GM23338 (cell line): ENCODE data around the gene SIGMAR1. TPM values are rescaled to one million over a fixed set of nuclear protein-coding genes. Genes with fewer than 3 reads are reported as not detected.
A peak's percentile ranks its signal among the peaks of the same experiment; 100 is the strongest.

Source experiments
- ATAC-seq: fragments of 200-7000 bp; cut with Tn5 transposase; 3 replicates; pipeline ENCODE4 v1.9.1; 2020
- DNase-seq: peaks from one replicate; pipeline ENCODE4 v3.0.0-alpha.2; 2015; ENCODE audit warnings: low spot score
- H2AFZ ChIP-seq: fragments of 200-600 bp; sonication (generic); 2 replicates; pipeline ENCODE4 v1.8.0; 2016; ENCODE audit warnings: antibody characterized with exemption, mild to moderate bottlenecking, moderate library complexity
- H3F3A ChIP-seq: fragments of 200-600 bp; sonication (generic); replicated peaks from 2 replicates; pipeline ENCODE4 v1.8.0; 2017; ENCODE audit warnings: antibody characterized with exemption, mixed run types, low read depth
- H3K27ac ChIP-seq: fragments of 200-600 bp; sonication (generic); 2 replicates; pipeline ENCODE4 v1.6.1; 2016; ENCODE audit warnings: low read depth
- H3K27me3 ChIP-seq: fragments of 200-600 bp; sonication (generic); 2 replicates; pipeline ENCODE4 v1.8.0; 2016; ENCODE audit warnings: mild to moderate bottlenecking, mixed run types, moderate library complexity; ENCODE audit not compliant: insufficient read depth
- H3K36me3 ChIP-seq: fragments of 200-600 bp; sonication (generic); 2 replicates; pipeline ENCODE4 v1.8.0; 2016; ENCODE audit warnings: mild to moderate bottlenecking; ENCODE audit not compliant: insufficient read depth
- H3K4me1 ChIP-seq: fragments of 200-600 bp; sonication (generic); 2 replicates; pipeline ENCODE4 v1.8.0; 2016; ENCODE audit warnings: mild to moderate bottlenecking, moderate library complexity; ENCODE audit not compliant: insufficient read depth
- H3K4me2 ChIP-seq: fragments of 200-600 bp; sonication (generic); 2 replicates; pipeline ENCODE4 v1.7.1; 2017; ENCODE audit warnings: mixed run types
- H3K4me3 ChIP-seq: fragments of 200-600 bp; sonication (generic); 2 replicates; pipeline ENCODE4 v1.6.1; 2016; ENCODE audit warnings: mixed run types
- H3K79me2 ChIP-seq: fragments of 200-600 bp; sonication (generic); replicated peaks from 2 replicates; pipeline ENCODE4 v1.8.0; 2017; ENCODE audit warnings: mild to moderate bottlenecking; ENCODE audit not compliant: insufficient read depth
- H3K9me2 ChIP-seq: fragments of 200-600 bp; sonication (generic); 2 replicates; pipeline ENCODE4 v1.8.0; 2017; ENCODE audit not compliant: insufficient read depth
- H4K20me1 ChIP-seq: fragments of 200-600 bp; sonication (generic); replicated peaks from 2 replicates; pipeline ENCODE4 v1.8.0; 2017; ENCODE audit warnings: mild to moderate bottlenecking; ENCODE audit not compliant: insufficient read depth
- H3K27ac Mint-ChIP-seq: 2 replicates; pipeline ENCODE4 v1.8.0; 2020; ENCODE audit warnings: inconsistent platforms, mild to moderate bottlenecking, moderate library complexity, mixed read lengths
- H3K27me3 Mint-ChIP-seq: 3 replicates; pipeline ENCODE4 v1.8.0; 2022; ENCODE audit warnings: low read depth, mild to moderate bottlenecking, moderate library complexity, mixed read lengths, inconsistent platforms; ENCODE audit not compliant: insufficient read depth, poor library complexity
- H3K36me3 Mint-ChIP-seq: 3 replicates; pipeline ENCODE4 v1.8.0; 2021; ENCODE audit warnings: low read depth, mild to moderate bottlenecking, inconsistent platforms, moderate library complexity, mixed read lengths
- H3K4me1 Mint-ChIP-seq: 3 replicates; pipeline ENCODE4 v1.8.0; 2020; ENCODE audit warnings: mild to moderate bottlenecking, inconsistent platforms, mixed read lengths
- H3K4me3 Mint-ChIP-seq: 3 replicates; pipeline ENCODE4 v1.8.0; 2021; ENCODE audit warnings: moderate library complexity, mild to moderate bottlenecking, inconsistent platforms, mixed read lengths
- H3K9me3 Mint-ChIP-seq: 3 replicates; pipeline ENCODE4 v1.8.0; 2020; ENCODE audit warnings: moderate library complexity, mild to moderate bottlenecking, inconsistent platforms, mixed read lengths
- CREB1 ChIP-seq: fragments of 250-450 bp; sonication (Bioruptor Pico); IDR thresholded peaks from 2 replicates; pipeline ENCODE4 v1.5.0; 2020; ENCODE audit warnings: low read depth, mild to moderate bottlenecking, moderate library complexity
- CTCF ChIP-seq, 2 experiments: fragments of 200-600 bp in 1 of 2; sonication (generic) in 1 of 2; conservative IDR thresholded peaks; 2 replicates each; pipeline versions ENCODE4 v1.5.1 to v1.6.1; 2016 to 2017; ENCODE audit warnings: antibody characterized with exemption in 2 of 2, low read depth in 2 of 2, mild to moderate bottlenecking in 2 of 2, moderate library complexity in 1 of 2
- ETS1 ChIP-seq: IDR thresholded peaks from 2 replicates; pipeline ENCODE4 v1.6.1; 2016; ENCODE audit warnings: antibody characterized with exemption
- EZH2 ChIP-seq: fragments of 200-600 bp; sonication (generic); IDR thresholded peaks from one replicate; pipeline ENCODE4 v1.8.0; 2017; ENCODE audit warnings: antibody characterized with exemption, mild to moderate bottlenecking, low read depth; ENCODE audit not compliant: unreplicated experiment
- EZH2phosphoT487 ChIP-seq: fragments of 200-600 bp; sonication (generic); IDR thresholded peaks from one replicate; pipeline ENCODE4 v1.8.1; 2018; ENCODE audit warnings: antibody characterized with exemption; ENCODE audit not compliant: unreplicated experiment
- JUNB ChIP-seq: IDR thresholded peaks from one replicate; pipeline ENCODE4 v1.6.1; 2016; ENCODE audit warnings: antibody characterized with exemption; ENCODE audit not compliant: unreplicated experiment
- NANOG ChIP-seq: IDR thresholded peaks from 2 replicates; pipeline ENCODE4 v1.6.1; 2016; ENCODE audit warnings: antibody characterized with exemption, borderline replicate concordance
- POLR2AphosphoS5 ChIP-seq: IDR thresholded peaks from 2 replicates; pipeline ENCODE4 v1.6.1; 2016; ENCODE audit warnings: antibody characterized with exemption, low read depth
- REST ChIP-seq: IDR thresholded peaks from one replicate; pipeline ENCODE4 v1.6.1; 2018; ENCODE audit warnings: antibody characterized with exemption; ENCODE audit not compliant: unreplicated experiment
- STAT1 ChIP-seq: IDR thresholded peaks from one replicate; pipeline ENCODE4 v1.6.1; 2016; ENCODE audit warnings: antibody characterized with exemption; ENCODE audit not compliant: unreplicated experiment
- ZNF114 ChIP-seq: fragments of 250-450 bp; sonication (Bioruptor Pico); IDR thresholded peaks from 2 replicates; pipeline ENCODE4 v1.5.0; 2020; ENCODE audit warnings: mild to moderate bottlenecking, moderate library complexity
- ZNF331 ChIP-seq: fragments of 250-450 bp; sonication (Bioruptor Pico); IDR thresholded peaks from 2 replicates; pipeline ENCODE4 v1.5.0; 2020; ENCODE audit warnings: low read depth, mild to moderate bottlenecking, moderate library complexity
- polyA plus RNA-seq: library from polyadenylated mRNA; unstranded; fragments of >200 nt; fragmentation: Nextera tagmentation; extraction: Ambion mirVana; gene quantifications from 2 replicates; pipeline ENCODE4 v1.2.1, GENCODE V29; 2016
- total RNA-seq: library from RNA; depleted of rRNA; stranded (reverse); fragments of >200 nt; shearing (Covaris generic); gene quantifications from 2 replicates; pipeline ENCODE4 v1.2.3, GENCODE V29; 2014

SIGMAR1 gene
- total and polyA plus RNA-seq, 2 experiments from 2014 or later: 82.3 to 167 TPM

GRCh38 chr9:34635556-34635955 lies 2.0 kb downstream of the SIGMAR1 start:
- Histone ChIP-seq H2AFZ (no peak overlapping the region), H3K27me3 (peaks cover 39% of the 10 kb centered on the region), H4K20me1 (peaks cover 3% of the 10 kb centered on the region), H3K79me2 (peaks cover 12% of the 10 kb centered on the region; the same call in 1 of the 2 replicates), H3K36me3 (no peaks in the 10 kb centered on the region), H3K9me2 (no peaks in the 10 kb centered on the region), H3K4me1 (peaks cover 8% of the 10 kb centered on the region), H3K4me3 (no peak overlapping the region), H3F3A (peaks cover 8% of the 10 kb centered on the region; the same call in 1 of the 2 replicates), H3K4me2 (no peak overlapping the region; the same call in 1 of the 2 replicates), H3K27ac (no peak overlapping the region)
- Mint-ChIP-seq H3K4me3 (peak overlapping the region; percentile 62; the same call in 2 of the 3 replicates), H3K27ac (no peak overlapping the region), H3K36me3 (peaks cover 26% of the 10 kb centered on the region), H3K27me3 (peaks cover 25% of the 10 kb centered on the region), H3K4me1 (peaks cover 27% of the 10 kb centered on the region), H3K9me3 (no peaks in the 10 kb centered on the region)
- DNase-seq (no peak), ATAC-seq (no peak)
- no peak for TF ChIP-seq CTCF (conservative IDR thresholded peaks at IDR 0.05; ENCODE audit: low read depth in 2 of 2)
- TF ChIP-seq ZNF331 (CRISPR knock-in tag): no peak
- no peak for TF ChIP-seq CREB1 (CRISPR knock-in tag)
- TF ChIP-seq ZNF114 (CRISPR knock-in tag): no peak

- no peak overlapping the region for H3K27ac Mint-ChIP-seq
- Histone ChIP-seq H4K20me1 (peaks cover 3% of the 10 kb centered on the region), H3K9me2 (no peaks in the 10 kb centered on the region), H3F3A (peaks cover 8% of the 10 kb centered on the region; the same call in 1 of the 2 replicates), H3K27ac (no peak overlapping the region), H3K4me3 (no peak overlapping the region), H3K79me2 (peaks cover 12% of the 10 kb centered on the region; the same call in 1 of the 2 replicates), H3K4me1 (peaks cover 8% of the 10 kb centered on the region), H3K36me3 (no peaks in the 10 kb centered on the region), H3K27me3 (peaks cover 47% of the 10 kb centered on the region), H2AFZ (no peak overlapping the region), H3K4me2 (no peak overlapping the region)
- peaks cover 33% of the 10 kb centered on the region for H3K4me1 Mint-ChIP-seq
- peaks cover 26% of the 10 kb centered on the region for H3K36me3 Mint-ChIP-seq
- ATAC-seq: no peak
- DNase-seq: no peak
- H3K4me3 Mint-ChIP-seq: no peak overlapping the region; the same call in 2 of the 3 replicates
- peaks cover 34% of the 10 kb centered on the region for H3K27me3 Mint-ChIP-seq
- no peaks in the 10 kb centered on the region for H3K9me3 Mint-ChIP-seq
- no peak for TF ChIP-seq POLR2AphosphoS5
- TF ChIP-seq EZH2phosphoT487: no peak
- no peak for TF ChIP-seq JUNB
- TF ChIP-seq ZNF331 (CRISPR knock-in tag): no peak
- TF ChIP-seq EZH2: no peak
- TF ChIP-seq REST: no peak
- TF ChIP-seq CREB1 (CRISPR knock-in tag): no peak
- TF ChIP-seq STAT1: no peak
- TF ChIP-seq ETS1: no peak
- no peak for TF ChIP-seq CTCF (conservative IDR thresholded peaks at IDR 0.05; ENCODE audit: low read depth in 2 of 2)
- TF ChIP-seq ZNF114 (CRISPR knock-in tag): no peak
- no peak for TF ChIP-seq NANOG
Observed at GRCh38 chr9:34634551-34635248, 2.9 kb downstream of the SIGMAR1 start.
